ENCODE data around the gene IL34.

IL34 gene

GRCh38 chr16:70703835-70704381 lies 57.5 kb downstream of the IL34 start:
- DNase-seq, result no peak

- no peak for DNase-seq
Measured at GRCh38 chr16:70704586-70704985, 58.2 kb downstream of the IL34 start.

- DNase-seq, result no peak
Measured at GRCh38 chr16:70705056-70705455, 58.7 kb downstream of the IL34 start.

- no peak for DNase-seq
Measured at GRCh38 chr16:70706948-70707465, 60.6 kb downstream of the IL34 start.

- no peak for DNase-seq
Measured at GRCh38 chr16:70708366-70709246, 62.2 kb downstream of the IL34 start.

GRCh38 chr16:70709457-70709856 lies 63.1 kb downstream of the IL34 start:
- DNase-seq, result no peak

GRCh38 chr16:70709942-70710341 lies 63.6 kb downstream of the IL34 start:
- DNase-seq, result no peak
